CD8-positive, alpha-beta memory T cell (primary cell): ENCODE data around the gene NIM1K. TPM values are rescaled to one million over a fixed set of nuclear protein-coding genes. Genes with fewer than 3 reads are reported as not detected.
"Not testable (repeated sequence)": the region's sequence is repeated elsewhere in the genome, so short reads cannot be mapped to it uniquely, and the experiment has no call there.

ENCODE experiments used
- CTCF ChIA-PET: fragments of 350-600 bp; sonication (Branson Sonifier 250); formaldehyde crosslinking; loops from one replicate; lab custom pipeline; 2021; ENCODE audit warnings: antibody characterized with exemption; lab: Charles Lee
- POLR2A ChIA-PET: fragments of 350-600 bp; sonication (Branson Sonifier 250); formaldehyde crosslinking; loops from one replicate; lab custom pipeline; 2021; ENCODE audit warnings: antibody characterized with exemption; lab: Charles Lee
- DNase-seq, 5 donors: peaks; one replicate each; pipeline versions ENCODE4 v3.0.0 to v3.0.0-alpha.2; 2020 to 2022; ENCODE audit warnings: mixed read lengths in 1 of 5
- H3K27ac ChIP-seq: one replicate; pipeline ENCODE4 v1.7.0; 2013; ENCODE audit warnings: low read depth, mild to moderate bottlenecking, low read length, moderate library complexity
- H3K27me3 ChIP-seq: 2 replicates; pipeline ENCODE4 v1.7.0; 2013; ENCODE audit warnings: low read length, mild to moderate bottlenecking; ENCODE audit not compliant: insufficient read depth, poor library complexity, severe bottlenecking
- H3K36me3 ChIP-seq: 2 replicates; pipeline ENCODE4 v1.7.0; 2013; ENCODE audit warnings: mild to moderate bottlenecking, low read length, moderate library complexity; ENCODE audit not compliant: insufficient read depth
- H3K4me1 ChIP-seq: 2 replicates; pipeline ENCODE4 v1.7.0; 2013; ENCODE audit warnings: mild to moderate bottlenecking, low read length, moderate library complexity; ENCODE audit not compliant: insufficient read depth
- H3K4me3 ChIP-seq: 2 replicates; pipeline ENCODE4 v1.7.0; 2013; ENCODE audit warnings: mild to moderate bottlenecking, low read length
- H3K9me3 ChIP-seq: 2 replicates; pipeline ENCODE4 v1.7.0; 2013; ENCODE audit warnings: mild to moderate bottlenecking, low read length
- H3K27ac Mint-ChIP-seq, 8 donors: one replicate each; pipeline ENCODE4 v1.8.0; 2020 to 2021; ENCODE audit warnings: mixed read lengths in 8 of 8, mild to moderate bottlenecking in 6 of 8, inconsistent platforms in 3 of 8, moderate library complexity in 3 of 8
- H3K27me3 Mint-ChIP-seq, 2 donors: one replicate each; pipeline ENCODE4 v1.8.0; 2020 to 2021; ENCODE audit warnings: mixed read lengths in 2 of 2, mild to moderate bottlenecking in 1 of 2, moderate library complexity in 1 of 2
- H3K36me3 Mint-ChIP-seq, 3 donors: one replicate each; pipeline ENCODE4 v1.8.0; 2020 to 2021; ENCODE audit warnings: mixed read lengths in 3 of 3, inconsistent platforms in 1 of 3, mild to moderate bottlenecking in 1 of 3
- H3K4me1 Mint-ChIP-seq, 3 donors: one replicate each; pipeline ENCODE4 v1.8.0; 2020 to 2021; ENCODE audit warnings: mixed read lengths in 3 of 3, inconsistent platforms in 1 of 3, mild to moderate bottlenecking in 1 of 3
- H3K4me3 Mint-ChIP-seq, 7 donors: one replicate each; pipeline ENCODE4 v1.8.0; 2020 to 2021; ENCODE audit warnings: mixed read lengths in 7 of 7, mild to moderate bottlenecking in 6 of 7, moderate library complexity in 4 of 7, inconsistent platforms in 2 of 7
- H3K9me3 Mint-ChIP-seq, 5 donors: one replicate each; pipeline ENCODE4 v1.8.0; 2020 to 2022; ENCODE audit warnings: mixed read lengths in 5 of 5, mild to moderate bottlenecking in 3 of 5, moderate library complexity in 2 of 5, inconsistent platforms in 1 of 5
- polyA plus RNA-seq: library from polyadenylated mRNA; unstranded; fragments of 300-500 nt; fragmentation: Illumina TruSeq; gene quantifications from one replicate; pipeline ENCODE4 v1.2.3, GENCODE V29; 2021
- total RNA-seq, 2 experiments: library from RNA; stranded (reverse); gene quantifications; one replicate each; pipeline ENCODE4 v1.2.3, GENCODE V29; 2021

The NIM1K gene
- total and polyA plus RNA-seq, 3 experiments from 2014 or later, result 0.20 to 0.70 (median 0.40) TPM

GRCh38 chr5:43313854-43314457, 121.9 kb downstream of the NIM1K start:
- ChIA-PET CTCF (interaction anchor here (0.7 to 4.2 kb wide), 10 partner anchors 9 to 405 kb away, joined by 3 to 33 read pairs (median 6); partner anchors contain the start of genes ANXA2R, TMEM267 and ZNF131), POLR2A (interaction anchor here (0.6 to 2.6 kb wide), 11 partner anchors 83 to 405 kb away, joined by 3 to 42 read pairs (median 5); partner anchors contain the start of genes C5orf34, NNT, TMEM267 and ZNF131)
- peaks cover 36% of the 10 kb centered on the region for H3K4me1 ChIP-seq
- Mint-ChIP-seq H3K4me1 (peaks cover 23 to 43% (median 37%) of the 10 kb centered on the region in 3 donors), H3K27me3 (peaks cover 3 to 8% of the 10 kb centered on the region in 2 donors), H3K4me3 (peak overlapping the region; percentile 88 to 97 (median 95)), H3K27ac (peak overlapping the region; percentile 82 to 96 (median 95)), H3K36me3 (peaks cover 0 to 6% (median 0%) of the 10 kb centered on the region in 3 donors), H3K9me3 (no peaks in the 10 kb centered on the region)
- H3K27ac ChIP-seq, result peak overlapping the region; percentile 97
- H3K4me3 ChIP-seq, result peak overlapping the region; percentile 61
- H3K36me3 ChIP-seq, result no peaks in the 10 kb centered on the region
- no peaks in the 10 kb centered on the region for H3K9me3 ChIP-seq
- DNase-seq, result no peak
- H3K27me3 ChIP-seq, result no peaks in the 10 kb centered on the region

- Histone ChIP-seq H3K36me3 (no peaks in the 10 kb centered on the region), H3K4me1 (peaks cover 32% of the 10 kb centered on the region), H3K27ac (no peak overlapping the region), H3K9me3 (no peaks in the 10 kb centered on the region), H3K27me3 (no peaks in the 10 kb centered on the region), H3K4me3 (no peak overlapping the region)
- Mint-ChIP-seq H3K27ac (peak overlapping the region in 3 of 8 donors; percentile 95), H3K4me3 (peak overlapping the region in 1 of 7 donors; percentile 15), H3K27me3 (peaks cover 3 to 10% of the 10 kb centered on the region in 2 donors), H3K36me3 (peaks cover 0 to 6% (median 0%) of the 10 kb centered on the region in 3 donors), H3K9me3 (no peaks in the 10 kb centered on the region), H3K4me1 (peaks cover 22 to 36% (median 30%) of the 10 kb centered on the region in 3 donors)
- no peak for DNase-seq
- ChIA-PET POLR2A (interaction anchor here (0.6 kb wide), 1 partner anchor 402 kb away, joined by 4 read pairs; no protein-coding TSS in a partner anchor), CTCF (interaction anchor here (1.5 to 4.2 kb wide), 2 partner anchors 170 to 288 kb away, joined by 4 to 33 read pairs; partner anchors contain the start of gene TMEM267)
These were observed 122.7 kb downstream of the NIM1K start for GRCh38 chr5:43314724-43315123.

- POLR2A ChIA-PET, result no interaction called here
- peaks cover 3 to 10% of the 10 kb centered on the region in 2 donors for H3K27me3 Mint-ChIP-seq
- H3K36me3 Mint-ChIP-seq, result peaks cover 0 to 6% (median 0%) of the 10 kb centered on the region in 3 donors
- peak overlapping the region in 1 of 7 donors; percentile 8 for H3K4me3 Mint-ChIP-seq
- peaks cover 20 to 30% (median 26%) of the 10 kb centered on the region in 3 donors for H3K4me1 Mint-ChIP-seq
- no peak for DNase-seq
- H3K27ac Mint-ChIP-seq, result peak overlapping the region in 3 of 8 donors; percentile 18 to 53 (median 43)
- Histone ChIP-seq H3K4me1 (peaks cover 26% of the 10 kb centered on the region), H3K27me3 (no peaks in the 10 kb centered on the region), H3K9me3 (no peaks in the 10 kb centered on the region), H3K4me3 (no peak overlapping the region), H3K36me3 (no peaks in the 10 kb centered on the region), H3K27ac (no peak overlapping the region)
- CTCF ChIA-PET, result interaction anchor here (2.1 kb wide), 1 partner anchor 169 kb away, joined by 6 read pairs; the partner anchor contains the start of gene TMEM267
- H3K9me3 Mint-ChIP-seq, result no peaks in the 10 kb centered on the region
These were observed 123.2 kb downstream of the NIM1K start for GRCh38 chr5:43315263-43315662.

GRCh38 chr5:43315682-43316081, 123.7 kb downstream of the NIM1K start:
- Mint-ChIP-seq H3K4me3 (no peak overlapping the region), H3K27ac (peak overlapping the region in 3 of 8 donors; percentile 18 to 53 (median 43)), H3K9me3 (no peaks in the 10 kb centered on the region), H3K27me3 (peaks cover 3 to 10% of the 10 kb centered on the region in 2 donors), H3K36me3 (peaks cover 0 to 6% (median 0%) of the 10 kb centered on the region in 3 donors), H3K4me1 (peaks cover 19 to 28% (median 26%) of the 10 kb centered on the region in 3 donors)
- no peak for DNase-seq
- Histone ChIP-seq H3K36me3 (no peaks in the 10 kb centered on the region), H3K4me3 (no peak overlapping the region), H3K4me1 (peaks cover 23% of the 10 kb centered on the region), H3K27ac (no peak overlapping the region), H3K9me3 (no peaks in the 10 kb centered on the region), H3K27me3 (no peaks in the 10 kb centered on the region)
- ChIA-PET CTCF (interaction anchor here (2.1 kb wide), 1 partner anchor 169 kb away, joined by 6 read pairs; the partner anchor contains the start of gene TMEM267), POLR2A (no interaction called here)

- no peak overlapping the region for H3K4me3 ChIP-seq
- peaks cover 17 to 24% (median 24%) of the 10 kb centered on the region in 3 donors for H3K4me1 Mint-ChIP-seq
- POLR2A ChIA-PET, result no interaction called here
- peaks cover 0 to 4% (median 0%) of the 10 kb centered on the region in 3 donors for H3K36me3 Mint-ChIP-seq
- H3K9me3 ChIP-seq, result no peaks in the 10 kb centered on the region
- H3K27ac Mint-ChIP-seq, result no peak overlapping the region
- no peak overlapping the region for H3K27ac ChIP-seq
- H3K9me3 Mint-ChIP-seq, result no peaks in the 10 kb centered on the region
- no peaks in the 10 kb centered on the region for H3K27me3 ChIP-seq
- peaks cover 3 to 10% of the 10 kb centered on the region in 2 donors for H3K27me3 Mint-ChIP-seq
- H3K4me3 Mint-ChIP-seq, result no peak overlapping the region
- DNase-seq, result no peak
- CTCF ChIA-PET, result interaction anchor here (2.1 kb wide), 1 partner anchor 168 kb away, joined by 6 read pairs; the partner anchor contains the start of gene TMEM267
- no peaks in the 10 kb centered on the region for H3K36me3 ChIP-seq
- peaks cover 20% of the 10 kb centered on the region for H3K4me1 ChIP-seq
These were observed 124.4 kb downstream of the NIM1K start for GRCh38 chr5:43316421-43316820.

GRCh38 chr5:43320846-43321245, 128.8 kb downstream of the NIM1K start:
- no peaks in the 10 kb centered on the region for H3K9me3 ChIP-seq
- Mint-ChIP-seq H3K27me3 (peaks cover 3 to 6% of the 10 kb centered on the region in 2 donors), H3K4me3 (no peak overlapping the region), H3K36me3 (no peaks in the 10 kb centered on the region), H3K9me3 (peaks cover 0 to 2% (median 0%) of the 10 kb centered on the region in 5 donors), H3K27ac (no peak overlapping the region), H3K4me1 (no peaks in the 10 kb centered on the region)
- H3K4me3 ChIP-seq, result no peak overlapping the region
- CTCF ChIA-PET, result interaction anchor here (1.2 kb wide), 1 partner anchor 10 kb away, joined by 3 read pairs; no protein-coding TSS in a partner anchor
- POLR2A ChIA-PET, result no interaction called here
- no peaks in the 10 kb centered on the region for H3K4me1 ChIP-seq
- DNase-seq, result no peak
- H3K36me3 ChIP-seq, result no peaks in the 10 kb centered on the region
- H3K27me3 ChIP-seq, result no peaks in the 10 kb centered on the region
- no peak overlapping the region for H3K27ac ChIP-seq

- H3K27me3 Mint-ChIP-seq, POLR2A ChIA-PET, H3K9me3 Mint-ChIP-seq, DNase-seq, H3K4me3 ChIP-seq, H3K4me3 Mint-ChIP-seq, H3K27ac Mint-ChIP-seq, H3K4me1 ChIP-seq, H3K27ac ChIP-seq, CTCF ChIA-PET, H3K4me1 Mint-ChIP-seq, H3K36me3 Mint-ChIP-seq, H3K36me3 ChIP-seq, H3K9me3 ChIP-seq, H3K27me3 ChIP-seq: not testable (repeated sequence)
These were observed 131.5 kb downstream of the NIM1K start for GRCh38 chr5:43323488-43323887.

GRCh38 chr5:43325624-43326023, 133.6 kb downstream of the NIM1K start:
- H3K4me1 ChIP-seq, H3K27ac Mint-ChIP-seq, POLR2A ChIA-PET, H3K4me1 Mint-ChIP-seq, DNase-seq, H3K27me3 ChIP-seq, H3K9me3 Mint-ChIP-seq, H3K27me3 Mint-ChIP-seq, CTCF ChIA-PET, H3K27ac ChIP-seq, H3K36me3 Mint-ChIP-seq, H3K4me3 Mint-ChIP-seq, H3K36me3 ChIP-seq, H3K9me3 ChIP-seq, H3K4me3 ChIP-seq: not testable (repeated sequence)
